HG02852 (cell line): ENCODE measurements around the gene MXD3.
"Not testable (repeated sequence)": the region's sequence is repeated elsewhere in the genome, so short reads cannot be mapped to it uniquely, and the experiment has no call there.

Experiments used
- ATAC-seq: cut with Tn5 transposase; IDR thresholded peaks from one replicate; pipeline ENCODE4 v1.9.1; 2021; ENCODE audit warnings: mild to moderate bottlenecking, moderate library complexity; ENCODE audit not compliant: unreplicated experiment

The MXD3 gene

GRCh38 chr5:177311723-177312648 is at the start of gene MXD3:
TSS of gene MXD3 (minus strand) at chr5:177311898. CDS start at chr5:177311830, 68 bp downstream.
- ATAC-seq: peak; percentile 73

GRCh38 chr5:177360740-177361139 is 49.0 kb upstream of the MXD3 start:
- ATAC-seq: not testable (repeated sequence)

- ATAC-seq: no peak
Measured at GRCh38 chr5:177359860-177360259, 48.2 kb upstream of the MXD3 start.

- ATAC-seq: no peak
Measured at GRCh38 chr5:177359451-177359851, 47.8 kb upstream of the MXD3 start.

GRCh38 chr5:177358370-177358819 is 46.7 kb upstream of the MXD3 start:
- no peak for ATAC-seq

- ATAC-seq: peak; percentile 94
Measured at GRCh38 chr5:177357459-177358351, 46.0 kb upstream of the MXD3 start, which contains the start of gene RGS14. TSS of gene RGS14 (plus strand) at chr5:177357924. CDS start at chr5:177358025, 101 bp downstream.

- ATAC-seq: no peak
Measured at GRCh38 chr5:177357146-177357458, 45.4 kb upstream of the MXD3 start.

- no peak for ATAC-seq
Measured at GRCh38 chr5:177356746-177357145, 45.0 kb upstream of the MXD3 start.

GRCh38 chr5:177355868-177356168 is 44.1 kb upstream of the MXD3 start:
- no peak for ATAC-seq

- ATAC-seq: no peak
Measured at GRCh38 chr5:177355162-177355867, 43.6 kb upstream of the MXD3 start.

GRCh38 chr5:177354711-177355110 is 43.0 kb upstream of the MXD3 start:
- ATAC-seq: no peak

- ATAC-seq: no peak
Measured at GRCh38 chr5:177354256-177354655, 42.6 kb upstream of the MXD3 start.

GRCh38 chr5:177353093-177353492 is 41.4 kb upstream of the MXD3 start:
- ATAC-seq: no peak

GRCh38 chr5:177351392-177352329 is 40.0 kb upstream of the MXD3 start, which contains the start of gene LMAN2:
TSS of gene LMAN2 (minus strand) at chr5:177351668. CDS start at chr5:177351647, 21 bp downstream.
- ATAC-seq: peak; percentile 91

- no peak for ATAC-seq
Measured at GRCh38 chr5:177350776-177351391, 39.2 kb upstream of the MXD3 start.

- no peak for ATAC-seq
Measured at GRCh38 chr5:177349762-177350161, 38.1 kb upstream of the MXD3 start.

GRCh38 chr5:177349362-177349647 is 37.6 kb upstream of the MXD3 start:
- ATAC-seq: no peak

GRCh38 chr5:177347699-177348098 is 36.0 kb upstream of the MXD3 start:
- ATAC-seq: no peak

- no peak for ATAC-seq
Measured at GRCh38 chr5:177346820-177347219, 35.1 kb upstream of the MXD3 start.

- no peak for ATAC-seq
Measured at GRCh38 chr5:177344891-177345290, 33.2 kb upstream of the MXD3 start.
